BJ (cell line): ENCODE measurements around the gene SUMF1. TPM values are rescaled to one million over a fixed set of nuclear protein-coding genes. Genes with fewer than 3 reads are reported as not detected.

Experiments used
- CTCF ChIA-PET: fragments of 350-600 bp; formaldehyde crosslinking; extraction: SDS; loops from one replicate; lab custom pipeline; 2021; ENCODE audit warnings: antibody characterized with exemption, inconsistent platforms; lab: Yijun Ruan, JAX
- POLR2A ChIA-PET: fragments of 300-600 bp; sonication (Branson Sonifier 250); formaldehyde crosslinking; extraction: SDS; loops from one replicate; lab custom pipeline; 2021; ENCODE audit warnings: antibody characterized with exemption; lab: Charles Lee
- DNase-seq: peaks from one replicate; pipeline ENCODE4 v3.0.0-alpha.2; 2011; ENCODE audit warnings: low read depth
- H3K27me3 ChIP-seq: 2 replicates; pipeline ENCODE4 v1.6.0; 2011; ENCODE audit warnings: low read length; ENCODE audit not compliant: control insufficient read depth, insufficient read depth
- H3K36me3 ChIP-seq: 2 replicates; pipeline ENCODE4 v1.5.1; 2011; ENCODE audit warnings: low read length; ENCODE audit not compliant: control insufficient read depth, insufficient read depth
- H3K4me3 ChIP-seq: 2 replicates; pipeline ENCODE4 v1.5.1; 2011; ENCODE audit warnings: low read depth, mild to moderate bottlenecking, control low read depth, low read length
- polyA plus RNA-seq: library from polyadenylated mRNA; depleted of rRNA; stranded (reverse); fragments of >200 nt; gene quantifications from 2 replicates; pipeline ENCODE4 v1.2.3, GENCODE V29; 2011
- TF ChIP-seq, protein P1 (sequence below): IDR thresholded peaks from 2 replicates; pipeline ENCODE4 v1.5.1; 2011; ENCODE audit warnings: low read depth, mild to moderate bottlenecking, control low read depth, inconsistent platforms, low read length, moderate library complexity; ENCODE audit not compliant: insufficient read depth

SUMF1 gene
- polyA plus RNA-seq, 1 experiment, result 57.6 TPM

DNA sequence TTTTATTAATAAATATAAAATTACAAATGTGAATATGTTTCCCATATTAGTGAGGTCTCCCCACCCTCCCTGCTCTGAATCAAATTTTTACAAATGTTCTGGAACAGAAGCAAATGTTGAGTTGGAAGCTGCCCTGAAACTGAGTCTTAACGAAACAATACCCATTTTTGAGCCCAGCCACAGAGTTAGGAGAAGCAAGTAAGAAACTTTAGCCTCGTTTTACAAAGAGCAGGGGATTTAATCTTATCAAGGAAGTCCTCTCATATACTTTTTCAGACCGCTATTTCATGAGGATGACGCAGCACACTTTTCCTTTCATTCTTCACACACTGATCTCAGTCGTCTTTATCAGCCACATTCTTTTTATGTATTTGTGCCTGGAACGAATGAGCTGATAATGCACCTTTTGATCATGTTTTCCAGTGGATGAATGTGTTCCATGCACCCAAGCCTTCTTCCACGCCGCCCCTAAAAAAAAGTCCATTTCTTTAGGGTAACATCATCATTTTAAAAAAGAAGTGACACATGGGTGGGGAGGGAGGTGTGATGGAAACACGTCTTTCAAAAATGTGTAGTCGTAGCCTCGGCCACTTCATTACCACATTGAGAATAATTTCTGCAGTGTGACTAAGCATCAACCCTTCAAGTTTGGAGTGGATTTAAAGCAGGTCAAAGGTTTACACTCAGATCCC lies 115.8 kb downstream of the SUMF1 start:
- no peaks in the 10 kb centered on the region for H3K27me3 ChIP-seq
- no peak overlapping the region for H3K4me3 ChIP-seq
- TF ChIP-seq, protein P1, sequence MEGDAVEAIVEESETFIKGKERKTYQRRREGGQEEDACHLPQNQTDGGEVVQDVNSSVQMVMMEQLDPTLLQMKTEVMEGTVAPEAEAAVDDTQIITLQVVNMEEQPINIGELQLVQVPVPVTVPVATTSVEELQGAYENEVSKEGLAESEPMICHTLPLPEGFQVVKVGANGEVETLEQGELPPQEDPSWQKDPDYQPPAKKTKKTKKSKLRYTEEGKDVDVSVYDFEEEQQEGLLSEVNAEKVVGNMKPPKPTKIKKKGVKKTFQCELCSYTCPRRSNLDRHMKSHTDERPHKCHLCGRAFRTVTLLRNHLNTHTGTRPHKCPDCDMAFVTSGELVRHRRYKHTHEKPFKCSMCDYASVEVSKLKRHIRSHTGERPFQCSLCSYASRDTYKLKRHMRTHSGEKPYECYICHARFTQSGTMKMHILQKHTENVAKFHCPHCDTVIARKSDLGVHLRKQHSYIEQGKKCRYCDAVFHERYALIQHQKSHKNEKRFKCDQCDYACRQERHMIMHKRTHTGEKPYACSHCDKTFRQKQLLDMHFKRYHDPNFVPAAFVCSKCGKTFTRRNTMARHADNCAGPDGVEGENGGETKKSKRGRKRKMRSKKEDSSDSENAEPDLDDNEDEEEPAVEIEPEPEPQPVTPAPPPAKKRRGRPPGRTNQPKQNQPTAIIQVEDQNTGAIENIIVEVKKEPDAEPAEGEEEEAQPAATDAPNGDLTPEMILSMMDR, result no peak
- DNase-seq, result no peak
- POLR2A ChIA-PET, result interaction anchor here (0.5 kb wide), 1 partner anchor 78 kb away, joined by 4 read pairs; no protein-coding TSS in a partner anchor
- H3K36me3 ChIP-seq, result no peaks in the 10 kb centered on the region
- CTCF ChIA-PET, result interaction anchor here (0.7 to 4.6 kb wide), 25 partner anchors 9 to 1541 kb away, joined by 3 to 89 read pairs (median 4); no protein-coding TSS in a partner anchor

DNA sequence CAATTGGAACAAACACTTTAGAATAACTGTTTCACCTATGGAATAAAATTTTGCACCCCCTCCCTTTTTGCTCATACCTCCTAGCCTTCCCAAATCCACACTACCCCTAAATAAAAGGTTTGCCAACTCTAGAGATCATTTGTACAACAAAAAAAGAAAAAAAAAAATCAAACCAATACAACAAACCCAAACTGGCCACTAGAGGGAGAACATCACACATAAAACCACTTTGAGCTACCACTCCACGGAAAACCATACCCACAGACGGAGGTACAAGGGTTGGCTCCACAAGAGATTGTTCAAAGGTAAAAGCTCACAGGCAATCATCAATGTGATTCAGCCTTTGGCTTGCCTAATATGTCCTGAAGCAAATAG lies 116.3 kb downstream of the SUMF1 start:
- DNase-seq, result no peak
- TF ChIP-seq, protein P1, result peak; percentile 70
- Histone ChIP-seq H3K27me3 (no peaks in the 10 kb centered on the region), H3K4me3 (no peak overlapping the region), H3K36me3 (no peaks in the 10 kb centered on the region)
- POLR2A ChIA-PET, result interaction anchor here (0.5 kb wide), 1 partner anchor 79 kb away, joined by 4 read pairs; no protein-coding TSS in a partner anchor
- CTCF ChIA-PET, result interaction anchor here (0.7 to 4.6 kb wide), 31 partner anchors 8 to 1541 kb away, joined by 3 to 89 read pairs (median 3); no protein-coding TSS in a partner anchor

DNA sequence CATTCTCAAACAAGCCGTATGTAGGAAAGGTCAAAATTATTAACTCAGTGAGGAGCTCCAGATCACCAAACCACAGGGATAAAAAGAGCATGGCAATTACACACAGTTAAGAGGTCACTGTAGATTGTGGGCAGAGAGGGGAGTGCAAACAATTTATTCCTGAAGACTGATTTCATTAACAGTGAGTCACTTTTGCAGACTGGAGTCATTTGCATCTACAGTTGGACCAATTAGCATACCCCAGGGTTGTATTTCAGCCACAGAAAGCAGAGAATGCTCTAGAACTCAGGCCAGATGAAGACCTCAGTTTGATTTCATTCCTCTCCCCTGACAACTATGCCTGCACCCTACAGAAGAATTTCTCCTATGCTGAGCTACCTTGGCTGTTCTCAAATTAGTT lies 123.8 kb downstream of the SUMF1 start:
- POLR2A ChIA-PET, result no interaction called here
- DNase-seq, result peak; percentile 28
- no peak overlapping the region for H3K4me3 ChIP-seq
- H3K36me3 ChIP-seq, result no peaks in the 10 kb centered on the region
- TF ChIP-seq, protein P1, result no peak
- CTCF ChIA-PET, result interaction anchor here (0.5 to 3.5 kb wide), 7 partner anchors 7 to 291 kb away, joined by 3 to 23 read pairs (median 3); no protein-coding TSS in a partner anchor
- no peaks in the 10 kb centered on the region for H3K27me3 ChIP-seq

DNA sequence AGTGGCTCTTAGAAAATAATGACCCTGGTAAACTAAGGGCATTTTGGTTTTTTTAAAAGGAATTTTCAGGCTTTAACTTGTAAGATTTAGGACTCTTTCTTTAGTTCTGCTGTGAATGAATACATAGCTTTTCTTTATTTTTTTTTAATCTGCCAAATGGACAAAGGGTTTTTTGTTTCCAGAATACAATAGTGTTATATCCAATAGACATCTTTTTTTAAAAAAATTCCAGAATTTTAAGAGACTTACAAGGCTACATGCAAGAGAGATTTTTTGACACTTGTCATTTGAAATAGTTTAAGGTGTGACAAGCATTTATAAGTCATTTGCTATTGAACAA lies 125.8 kb downstream of the SUMF1 start:
- Histone ChIP-seq H3K4me3 (no peak overlapping the region), H3K27me3 (no peaks in the 10 kb centered on the region), H3K36me3 (no peaks in the 10 kb centered on the region)
- TF ChIP-seq, protein P1, result no peak
- CTCF ChIA-PET, result interaction anchor here (3.3 to 3.5 kb wide), 2 partner anchors 9 to 293 kb away, joined by 14 to 23 read pairs; no protein-coding TSS in a partner anchor
- DNase-seq, result no peak
- POLR2A ChIA-PET, result no interaction called here
